ENCODE data around the gene PSAPL1. TPM values are rescaled to one million over a fixed set of nuclear protein-coding genes. Genes with fewer than 3 reads are reported as not detected.

The PSAPL1 gene
- polyA plus RNA-seq, 1 donor from 2014 or later, result not detected

DNA sequence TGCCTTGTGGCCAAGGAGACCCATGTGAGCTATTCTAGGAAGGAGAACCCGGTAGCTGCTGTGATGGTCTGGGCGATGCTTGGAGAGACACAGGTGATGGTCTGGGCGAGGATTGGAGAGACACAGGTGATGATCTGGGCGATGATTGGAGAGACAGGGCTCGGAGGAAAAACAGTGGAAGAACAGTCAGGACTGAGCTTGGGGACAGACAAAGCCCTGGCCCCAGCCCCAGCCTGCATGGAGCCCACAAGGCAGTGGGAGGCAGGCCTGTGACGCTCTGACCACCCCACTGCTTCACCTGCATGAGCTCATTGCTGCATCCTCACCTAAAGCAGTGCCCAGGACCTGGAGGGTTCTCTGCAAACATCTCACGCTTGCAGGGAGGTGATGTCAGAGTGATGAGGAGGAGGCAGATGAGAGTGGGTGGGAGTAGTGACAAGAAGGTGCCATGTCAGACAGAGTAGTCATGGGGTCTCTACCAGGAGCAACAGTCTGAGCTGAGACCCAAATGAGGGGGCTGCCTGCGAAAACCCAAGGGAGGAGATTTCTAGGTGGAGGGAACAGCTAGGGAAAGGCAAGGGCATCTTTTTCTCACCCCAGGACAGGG, 35.9 kb upstream of the PSAPL1 start:
- Histone ChIP-seq H3K9ac (ENCODE audit: low read length) (no peak overlapping the region), H3K36me3 (ENCODE audit: insufficient read depth, low read length) (no peaks in the 10 kb centered on the region), H4K20me1 (ENCODE audit: insufficient read depth) (no peaks in the 10 kb centered on the region), H3F3A (ENCODE audit: insufficient read depth, low read length, poor library complexity, severe bottlenecking) (no peaks in the 10 kb centered on the region), H3K79me2 (replicated peaks; ENCODE audit: insufficient read depth, low read length) (no peaks in the 10 kb centered on the region), H3K9me2 (ENCODE audit: insufficient read depth, low read length) (no peaks in the 10 kb centered on the region), H3K27ac (ENCODE audit: low read length) (no peak overlapping the region), H3K27me3 (ENCODE audit: insufficient read depth, low read depth, low read length) (no peaks in the 10 kb centered on the region), H3K9me3 (ENCODE audit: low read length) (no peaks in the 10 kb centered on the region), H3K4me2 (ENCODE audit: low read length) (no peak overlapping the region), H3K4me3 (ENCODE audit: low read length) (no peak overlapping the region), H2AFZ (ENCODE audit: low read depth, low read length) (no peak overlapping the region)
- TF ChIP-seq POLR2AphosphoS5 (IDR thresholded peaks at IDR 0.05), result no peak
- no peak for TF ChIP-seq REST (IDR thresholded peaks at IDR 0.05; ENCODE audit: borderline replicate concordance)
- no peak for TF ChIP-seq TAF1 (IDR thresholded peaks at IDR 0.05; ENCODE audit: low read depth)
- TF ChIP-seq, protein P1, sequence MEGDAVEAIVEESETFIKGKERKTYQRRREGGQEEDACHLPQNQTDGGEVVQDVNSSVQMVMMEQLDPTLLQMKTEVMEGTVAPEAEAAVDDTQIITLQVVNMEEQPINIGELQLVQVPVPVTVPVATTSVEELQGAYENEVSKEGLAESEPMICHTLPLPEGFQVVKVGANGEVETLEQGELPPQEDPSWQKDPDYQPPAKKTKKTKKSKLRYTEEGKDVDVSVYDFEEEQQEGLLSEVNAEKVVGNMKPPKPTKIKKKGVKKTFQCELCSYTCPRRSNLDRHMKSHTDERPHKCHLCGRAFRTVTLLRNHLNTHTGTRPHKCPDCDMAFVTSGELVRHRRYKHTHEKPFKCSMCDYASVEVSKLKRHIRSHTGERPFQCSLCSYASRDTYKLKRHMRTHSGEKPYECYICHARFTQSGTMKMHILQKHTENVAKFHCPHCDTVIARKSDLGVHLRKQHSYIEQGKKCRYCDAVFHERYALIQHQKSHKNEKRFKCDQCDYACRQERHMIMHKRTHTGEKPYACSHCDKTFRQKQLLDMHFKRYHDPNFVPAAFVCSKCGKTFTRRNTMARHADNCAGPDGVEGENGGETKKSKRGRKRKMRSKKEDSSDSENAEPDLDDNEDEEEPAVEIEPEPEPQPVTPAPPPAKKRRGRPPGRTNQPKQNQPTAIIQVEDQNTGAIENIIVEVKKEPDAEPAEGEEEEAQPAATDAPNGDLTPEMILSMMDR (IDR thresholded peaks at IDR 0.05; ENCODE audit: poor library complexity, severe bottlenecking), result no peak
- no peak for TF ChIP-seq MXI1 (conservative IDR thresholded peaks at IDR 0.05; ENCODE audit: poor library complexity, severe bottlenecking)
- no peak for TF ChIP-seq EP300 (conservative IDR thresholded peaks at IDR 0.05; ENCODE audit: poor library complexity, severe bottlenecking)
- no peak for TF ChIP-seq EZH2 (IDR thresholded peaks at IDR 0.05; ENCODE audit: borderline replicate concordance, insufficient read depth, low read length, poor library complexity, severe bottlenecking)
- no peak for TF ChIP-seq RAD21 (conservative IDR thresholded peaks at IDR 0.05)
- TF ChIP-seq SMC3 (conservative IDR thresholded peaks at IDR 0.05; ENCODE audit: poor library complexity), result no peak

- H3F3A ChIP-seq (ENCODE audit: insufficient read depth, low read length, poor library complexity, severe bottlenecking), result no peaks in the 10 kb centered on the region
- H4K20me1 ChIP-seq (ENCODE audit: insufficient read depth), result no peaks in the 10 kb centered on the region
- no peak overlapping the region for H2AFZ ChIP-seq (ENCODE audit: low read depth, low read length)
- no peak overlapping the region for H3K9ac ChIP-seq (ENCODE audit: low read length)
- H3K27ac ChIP-seq (ENCODE audit: low read length), result no peak overlapping the region
- H3K4me2 ChIP-seq (ENCODE audit: low read length), result no peak overlapping the region
- no peaks in the 10 kb centered on the region for H3K27me3 ChIP-seq (ENCODE audit: insufficient read depth, low read depth, low read length)
- H3K36me3 ChIP-seq (ENCODE audit: insufficient read depth, low read length), result no peaks in the 10 kb centered on the region
- no peak overlapping the region for H3K4me3 ChIP-seq (ENCODE audit: low read length)
- H3K79me2 ChIP-seq (replicated peaks; ENCODE audit: insufficient read depth, low read length), result no peaks in the 10 kb centered on the region
- H3K9me3 ChIP-seq (ENCODE audit: low read length), result no peaks in the 10 kb centered on the region
- TF ChIP-seq POLR2AphosphoS5 (IDR thresholded peaks at IDR 0.05) (no peak), SMC3 (conservative IDR thresholded peaks at IDR 0.05; ENCODE audit: poor library complexity) (no peak), MXI1 (conservative IDR thresholded peaks at IDR 0.05; ENCODE audit: poor library complexity, severe bottlenecking) (no peak), EP300 (conservative IDR thresholded peaks at IDR 0.05; ENCODE audit: poor library complexity, severe bottlenecking) (no peak), REST (IDR thresholded peaks at IDR 0.05; ENCODE audit: borderline replicate concordance) (no peak)
- H3K9me2 ChIP-seq (ENCODE audit: insufficient read depth, low read length), result no peaks in the 10 kb centered on the region
Observed at GRCh38 chr4:7470111-7470510, 35.4 kb upstream of the PSAPL1 start.
